Adrenal gland (tissue), 5 donors: ENCODE data around the gene GJA5.
"Not testable (repeated sequence)": the region's sequence is repeated elsewhere in the genome, so short reads cannot be mapped to it uniquely, and the experiment has no call there.

Experiments used
- CTCF ChIP-seq, 6 experiments: fragments of 450-650 bp in 4 of 6; fragments of 200-600 bp in 2 of 6; sonication (generic) in 1 of 6; IDR thresholded peaks; 1 replicate in 5 of 6; 2 replicates in 1 of 6; pipeline versions ENCODE4 v1.5.1 to v1.8.0; 2016 to 2021; ENCODE audit warnings: antibody characterized with exemption in 6 of 6, mild to moderate bottlenecking in 2 of 6, moderate library complexity in 1 of 6
- POLR2A ChIP-seq, 2 donors: fragments of 450-650 bp; IDR thresholded peaks; one replicate each; pipeline ENCODE4 v1.6.1; 2017; ENCODE audit warnings: antibody characterized with exemption in 2 of 2, mild to moderate bottlenecking in 2 of 2, moderate library complexity in 1 of 2
- donor health status: DM: no; HTN: no; CAD: no.

DNA sequence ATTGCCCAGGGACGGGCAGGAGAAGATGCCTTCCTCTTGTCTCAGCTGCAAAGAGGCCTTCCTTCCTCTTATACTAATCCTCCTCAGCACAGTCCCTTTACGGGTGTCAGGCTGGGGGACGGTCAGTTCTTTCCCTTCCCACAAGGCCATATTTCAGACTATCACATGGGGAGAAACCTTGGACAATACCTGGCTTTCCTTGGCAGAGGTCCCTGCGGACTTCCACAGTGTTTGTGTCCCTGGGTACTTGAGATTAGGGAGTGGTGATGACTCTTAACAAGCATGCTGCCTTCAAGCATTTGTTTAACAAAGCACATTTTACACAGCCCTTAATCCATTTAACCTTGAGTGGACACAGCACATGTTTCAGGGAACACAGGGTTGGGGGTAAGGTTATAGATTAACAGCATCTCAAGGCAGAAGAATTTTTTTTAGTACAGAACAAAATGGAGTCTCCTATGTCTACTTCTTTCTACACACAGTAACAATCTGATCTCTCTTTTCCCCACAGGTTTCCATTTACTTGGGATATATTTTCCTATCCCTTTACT lies 26.0 kb downstream of the GJA5 start:
- TF ChIP-seq CTCF, POLR2A (IDR thresholded peaks at IDR 0.05): not testable (repeated sequence)
